GM19372 (cell line): ENCODE data around the gene HNRNPA0.

ENCODE experiments used
- ATAC-seq: cut with Tn5 transposase; IDR thresholded peaks from one replicate; pipeline ENCODE4 v1.9.1; 2021; ENCODE audit warnings: mild to moderate bottlenecking, low read depth, moderate library complexity; ENCODE audit not compliant: unreplicated experiment

The HNRNPA0 gene

DNA sequence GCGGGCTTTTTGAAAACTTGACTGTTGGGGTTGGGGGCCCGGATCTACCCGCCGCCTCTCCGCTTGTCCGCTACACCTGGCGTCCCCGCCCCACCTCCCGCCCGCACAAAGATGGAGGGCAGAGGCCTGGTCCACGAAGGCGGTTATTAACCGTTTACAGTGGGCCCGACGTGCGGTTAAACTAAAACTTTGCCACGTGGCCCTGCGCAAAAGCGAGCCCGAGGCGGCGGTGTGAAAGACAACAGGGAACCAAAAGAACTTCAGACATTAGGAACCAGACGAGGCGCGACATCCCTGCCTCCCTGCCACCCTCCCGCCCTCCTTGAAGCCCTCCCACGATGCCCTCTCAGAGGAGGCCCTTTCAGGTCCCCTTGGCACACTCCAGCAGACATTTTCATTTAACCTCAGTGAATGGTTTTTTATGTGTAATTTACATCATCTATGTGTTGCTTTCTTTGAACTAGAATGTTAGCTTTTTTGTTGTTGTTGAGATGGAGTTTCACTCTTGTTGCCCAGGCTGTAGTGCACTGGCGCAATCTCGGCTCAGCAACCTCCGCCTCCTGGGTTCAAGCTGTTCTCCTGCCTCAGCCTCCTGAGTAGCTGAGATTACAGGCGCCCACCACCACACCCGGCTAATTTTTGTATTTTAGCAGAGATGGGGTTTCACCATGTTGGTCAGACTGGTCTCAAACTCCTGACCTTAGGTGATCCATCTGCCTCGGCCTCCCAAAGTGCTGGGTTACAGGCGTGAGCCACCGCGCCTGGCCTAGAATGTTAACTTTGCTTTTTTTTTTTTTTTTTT is 999 bp upstream of the HNRNPA0 start:
- peak; percentile 10 for ATAC-seq

DNA sequence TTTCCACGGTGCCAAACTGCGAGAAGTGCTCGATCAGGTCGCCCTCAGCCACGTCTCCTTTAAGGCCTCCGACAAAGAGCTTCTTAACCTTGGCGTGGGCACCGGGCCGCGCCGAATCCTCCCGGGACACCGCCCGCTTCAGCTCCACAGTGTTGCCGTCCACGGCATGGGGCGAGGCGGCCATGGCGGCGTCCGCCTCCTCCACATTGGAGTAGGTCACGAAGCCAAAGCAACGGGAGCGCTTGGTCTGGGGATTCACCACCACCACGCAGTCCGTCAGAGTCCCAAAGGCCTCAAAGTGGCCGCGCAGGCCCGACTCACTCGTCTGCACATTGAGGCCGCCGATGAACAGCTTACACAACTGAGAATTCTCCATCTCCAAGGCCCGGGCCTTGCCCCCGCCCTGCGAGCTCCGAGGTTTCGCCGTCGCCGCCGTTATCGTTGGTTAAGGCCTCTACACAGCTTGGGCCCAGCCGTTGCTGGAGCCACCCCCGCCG is 424 bp downstream of the HNRNPA0 start:
- peak; percentile 2 for ATAC-seq

DNA sequence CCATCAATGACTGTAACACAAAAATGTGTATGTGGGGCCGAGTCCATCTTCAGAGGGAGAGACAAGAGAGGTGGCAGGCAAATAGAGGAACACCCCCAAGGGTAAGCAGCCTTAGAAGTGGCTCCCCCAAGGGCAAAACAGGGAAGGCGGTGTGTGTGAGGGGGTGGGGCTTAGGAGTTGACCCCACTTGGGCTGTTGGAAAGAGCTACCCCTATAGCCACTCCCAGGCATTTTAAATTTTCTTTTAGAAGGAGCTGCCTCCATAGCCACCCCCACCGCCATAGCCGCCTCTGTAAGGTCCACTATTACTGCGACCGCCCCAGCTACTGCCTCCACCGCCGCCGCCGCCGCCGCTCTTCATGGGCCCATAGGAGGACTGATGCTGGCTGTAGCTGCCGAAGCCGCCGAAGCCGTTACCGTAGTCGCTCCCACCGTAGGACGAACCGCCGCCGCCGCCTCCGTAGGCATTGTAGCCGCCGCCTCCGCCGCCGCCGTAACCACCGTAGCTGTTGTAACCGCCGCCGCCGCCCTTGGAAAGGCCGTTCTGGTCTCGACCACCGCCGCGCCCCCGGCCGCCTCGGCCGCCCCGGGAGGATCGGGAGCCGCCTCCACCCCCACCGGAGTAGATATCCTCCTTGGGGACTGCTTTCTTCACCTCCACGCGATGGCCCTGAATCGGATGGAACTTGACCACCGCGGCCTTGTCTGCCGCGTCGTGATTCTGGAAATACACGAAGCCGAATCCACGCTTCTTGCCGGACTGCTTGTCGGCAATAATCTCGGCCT is 1.1 kb downstream of the HNRNPA0 start:
- no peak for ATAC-seq

DNA sequence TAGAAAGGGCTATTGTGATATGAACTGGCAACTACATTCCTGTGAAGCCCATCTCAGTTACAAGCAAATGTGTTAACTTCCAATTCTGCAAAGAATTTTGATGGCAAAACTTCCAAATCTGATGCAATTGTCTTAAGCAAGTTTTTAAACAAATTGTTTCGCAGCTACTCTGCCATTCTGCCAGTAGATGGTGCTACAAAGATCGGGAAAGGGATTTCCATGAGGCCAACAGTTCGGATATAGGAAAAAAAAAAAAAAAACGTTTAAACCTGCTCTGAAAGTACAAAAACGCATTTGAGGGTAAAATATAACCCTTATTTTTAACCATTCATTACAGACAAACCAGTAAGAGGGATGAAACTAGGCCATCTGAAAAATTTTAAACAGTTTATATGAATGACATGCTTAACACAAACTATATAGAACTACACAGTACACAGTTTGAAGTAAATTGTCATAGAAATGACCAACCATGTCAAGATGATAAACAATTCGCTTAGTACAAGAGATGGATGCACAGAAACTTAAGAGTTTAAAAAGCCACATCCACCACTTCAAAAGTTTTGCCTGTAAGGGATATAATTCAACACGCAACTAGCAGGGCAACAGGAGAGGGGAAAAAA is 2.2 kb downstream of the HNRNPA0 start:
- no peak for ATAC-seq

DNA sequence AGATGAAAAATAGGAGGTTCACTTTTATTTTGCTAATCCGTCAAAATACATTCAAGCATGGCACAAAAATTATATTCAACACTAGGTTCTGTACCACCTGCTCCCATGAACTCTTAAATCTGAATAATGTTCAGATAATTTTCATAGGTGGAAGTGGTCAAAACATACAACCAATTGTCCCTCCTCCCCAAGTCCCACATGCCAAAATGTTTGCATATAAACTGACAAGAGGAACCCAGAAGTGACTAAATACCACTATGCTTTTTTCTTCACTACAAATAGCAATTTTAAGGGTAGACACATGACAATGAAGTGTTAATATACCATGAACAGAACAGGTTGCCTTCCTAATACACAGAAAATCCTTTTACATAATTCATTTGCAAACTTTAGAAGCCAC is 3.7 kb downstream of the HNRNPA0 start:
- ATAC-seq: no peak

DNA sequence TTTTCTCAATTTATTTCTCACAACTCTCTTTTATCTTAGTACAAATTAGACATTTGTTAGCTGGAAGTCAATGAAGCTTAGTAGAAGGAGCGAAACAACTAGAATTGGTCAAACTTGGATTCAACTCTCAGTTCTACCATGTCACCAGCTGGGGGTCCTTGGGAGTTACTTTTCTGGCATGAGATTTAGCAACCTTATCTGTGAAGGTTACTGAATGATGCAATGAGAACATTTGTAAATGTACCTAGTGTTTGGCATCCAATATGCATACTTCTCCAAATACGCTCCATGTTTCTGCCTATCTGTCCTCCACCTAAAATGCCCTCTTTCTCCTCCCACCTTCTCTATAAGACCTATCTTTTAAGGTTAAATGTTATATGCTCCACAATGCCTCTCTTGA is 6.3 kb downstream of the HNRNPA0 start:
- no peak for ATAC-seq

DNA sequence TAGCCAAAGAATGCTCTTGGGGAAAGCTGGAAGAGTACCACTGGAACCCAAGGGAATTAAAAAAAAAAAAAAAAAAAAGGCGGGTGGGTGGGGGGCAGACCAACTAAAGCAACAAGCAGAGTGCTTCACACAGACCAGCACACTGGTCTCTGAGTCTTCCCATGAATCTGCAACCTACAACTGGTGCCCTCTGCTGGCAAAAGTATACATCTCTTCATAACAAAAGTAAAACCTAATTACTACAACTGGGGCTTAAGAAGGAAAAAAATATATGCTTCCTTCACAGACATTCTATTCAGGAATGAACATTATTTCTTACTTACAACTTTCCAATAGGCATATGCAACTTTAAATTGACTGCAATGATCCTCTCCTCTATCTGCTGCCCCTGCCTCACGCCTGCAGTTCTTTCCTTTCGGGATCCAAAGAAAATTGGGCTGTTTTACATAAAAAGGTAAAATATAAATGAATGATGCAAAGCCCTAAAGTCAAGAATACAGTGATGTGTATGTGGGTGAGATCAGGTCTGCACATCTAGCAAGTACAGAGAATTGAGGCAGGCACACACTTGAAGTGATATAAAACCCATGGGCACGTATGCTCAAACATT is 11.0 kb downstream of the HNRNPA0 start:
- no peak for ATAC-seq

DNA sequence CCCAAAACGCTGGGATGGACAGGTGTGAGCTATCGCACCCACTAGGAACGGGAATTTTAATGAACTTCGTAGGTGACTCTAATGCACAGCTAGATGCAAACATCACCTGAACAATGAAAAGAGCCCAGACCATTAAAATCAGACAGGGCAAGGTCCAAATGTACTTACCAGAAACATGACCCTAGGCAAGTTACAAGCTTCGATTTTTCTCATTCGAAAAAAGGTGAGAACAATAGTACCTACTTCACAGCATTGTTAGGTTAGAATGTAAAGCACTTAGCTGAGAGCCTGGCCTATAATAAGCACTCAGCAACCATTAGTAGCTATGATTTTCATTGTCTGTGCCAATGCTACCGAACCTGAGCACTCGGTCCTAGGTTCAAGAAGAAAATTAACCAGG is 12.4 kb downstream of the HNRNPA0 start:
- ATAC-seq: no peak

DNA sequence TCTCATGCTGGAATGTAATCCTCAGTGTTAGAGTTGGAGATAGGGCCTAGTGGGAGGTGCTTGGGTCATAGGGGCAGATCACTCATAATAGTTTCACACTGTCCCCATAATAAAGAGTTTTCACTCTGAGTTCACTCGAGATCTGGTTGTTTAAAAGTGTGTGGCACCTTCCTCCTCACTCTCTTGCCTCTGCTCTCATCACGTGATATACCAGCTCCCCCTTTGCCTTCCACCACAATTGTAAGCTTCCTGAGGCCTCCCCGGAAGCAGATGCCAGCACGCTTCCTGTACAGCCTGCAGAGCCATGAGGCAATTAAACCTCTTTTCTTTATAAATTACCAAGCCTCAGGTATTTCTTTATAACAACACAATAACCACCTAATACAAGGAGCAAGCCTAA is 14.4 kb downstream of the HNRNPA0 start:
- ATAC-seq: no peak

DNA sequence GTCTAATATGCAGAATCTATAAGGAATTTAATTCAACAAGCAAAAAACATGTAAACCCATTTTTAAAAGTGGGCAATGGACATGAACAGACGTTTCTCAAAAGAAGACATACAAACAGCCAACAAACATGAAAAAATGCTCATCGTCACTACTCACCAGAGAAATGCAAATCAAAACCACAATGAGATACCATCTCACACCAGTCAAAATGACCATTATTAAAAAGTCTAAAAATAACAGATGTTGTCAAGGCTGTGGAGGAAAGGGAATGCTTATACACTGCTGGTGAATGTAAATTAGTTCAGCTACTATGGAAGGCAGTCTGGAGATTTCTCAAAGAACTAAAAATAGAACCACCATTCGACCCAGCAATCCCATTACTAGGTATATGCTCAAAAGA is 15.2 kb downstream of the HNRNPA0 start:
- ATAC-seq: no peak

DNA sequence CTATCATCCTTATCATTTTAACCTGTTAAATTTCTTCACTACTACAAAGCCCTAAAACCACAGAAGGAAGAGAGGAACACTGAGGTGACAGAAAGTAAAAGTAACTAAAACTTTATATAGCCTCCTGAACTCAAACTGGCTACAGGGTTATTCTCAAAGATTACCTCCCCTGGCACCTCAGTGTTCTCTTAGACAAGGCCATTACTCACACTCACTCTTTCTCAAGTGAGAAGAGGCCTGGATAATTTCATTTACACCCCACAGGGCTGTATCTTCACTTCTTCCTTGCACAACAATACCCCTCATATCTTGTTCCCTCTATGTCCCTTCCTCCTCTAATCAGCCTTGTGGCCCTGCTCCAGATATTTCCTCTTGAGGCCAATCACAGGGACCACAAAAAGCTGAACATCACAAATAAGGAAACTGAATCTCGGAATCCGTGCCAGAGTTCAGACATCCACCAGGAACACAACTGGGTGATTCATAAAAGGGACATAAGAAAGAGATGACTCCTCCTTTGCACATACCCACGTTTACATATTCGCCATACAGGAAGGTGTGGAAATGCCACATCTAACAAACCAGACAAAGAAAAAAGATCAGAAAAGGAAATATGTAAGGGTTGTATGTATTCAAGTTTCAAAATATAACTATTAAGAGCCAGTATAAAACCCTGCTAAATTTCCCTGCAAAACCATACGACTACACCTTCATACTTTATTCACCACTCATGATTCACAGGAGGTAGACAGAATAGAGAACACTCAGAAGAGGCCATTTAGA is 16.6 kb downstream of the HNRNPA0 start:
- ATAC-seq: no peak

DNA sequence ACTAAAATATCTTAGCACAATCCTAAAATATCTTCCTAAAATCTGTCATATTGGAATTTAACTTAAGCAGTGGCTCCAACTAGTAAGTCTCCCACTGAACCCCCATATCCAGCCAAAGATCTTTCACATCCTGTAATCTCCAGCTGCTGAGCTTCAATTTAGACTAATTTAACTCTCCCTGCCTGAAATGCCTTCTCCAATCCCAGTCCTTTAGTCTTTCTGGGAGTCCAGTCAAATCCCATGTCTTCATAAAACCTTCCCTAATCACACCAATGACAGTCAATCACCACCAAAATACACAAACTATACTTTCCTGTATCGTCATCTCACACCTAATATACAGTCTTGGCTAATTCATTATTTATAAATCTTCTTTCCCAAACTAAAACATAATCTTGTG is 17.7 kb downstream of the HNRNPA0 start:
- ATAC-seq: no peak

DNA sequence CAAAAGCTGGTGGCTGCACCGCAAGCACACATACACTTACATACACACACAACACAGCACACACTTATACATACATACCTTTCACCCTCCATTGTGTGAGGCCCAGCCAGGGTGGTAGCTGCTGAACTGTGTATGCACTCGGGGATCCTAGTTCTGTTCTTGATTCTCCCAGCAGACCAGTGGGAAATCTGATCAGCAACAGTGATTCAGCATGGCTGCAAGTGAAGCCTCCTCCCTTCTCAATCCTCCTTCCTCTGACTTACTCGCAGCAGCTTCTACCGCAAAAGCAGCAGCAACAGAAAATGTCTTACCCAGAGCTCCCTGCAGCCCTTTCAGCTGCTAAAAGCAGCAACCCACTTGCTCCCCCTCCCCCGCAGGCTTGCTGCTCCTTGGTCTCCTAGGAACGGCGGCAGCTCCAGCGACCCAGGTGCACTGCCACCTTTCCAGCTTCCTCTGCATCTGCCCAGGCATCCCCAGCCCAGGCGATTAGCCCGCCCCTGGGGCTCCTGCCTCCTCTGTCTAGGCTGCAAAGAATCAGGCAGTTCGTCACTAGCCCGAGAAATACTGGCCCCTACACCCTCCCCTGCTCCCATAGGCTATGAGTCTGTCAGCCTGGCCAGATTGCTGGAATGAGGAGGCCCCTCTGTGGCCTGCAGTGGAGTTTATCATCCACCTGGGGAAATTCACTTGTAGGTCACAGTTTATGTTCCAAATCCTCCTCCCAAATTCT is 18.4 kb downstream of the HNRNPA0 start, which contains the start of gene KLHL3:
KLHL3 (minus strand) TSS at position 535 of the 730 bp plus-strand sequence; CDS start at position 92, 443 bp downstream.
- peak; percentile 65 for ATAC-seq

DNA sequence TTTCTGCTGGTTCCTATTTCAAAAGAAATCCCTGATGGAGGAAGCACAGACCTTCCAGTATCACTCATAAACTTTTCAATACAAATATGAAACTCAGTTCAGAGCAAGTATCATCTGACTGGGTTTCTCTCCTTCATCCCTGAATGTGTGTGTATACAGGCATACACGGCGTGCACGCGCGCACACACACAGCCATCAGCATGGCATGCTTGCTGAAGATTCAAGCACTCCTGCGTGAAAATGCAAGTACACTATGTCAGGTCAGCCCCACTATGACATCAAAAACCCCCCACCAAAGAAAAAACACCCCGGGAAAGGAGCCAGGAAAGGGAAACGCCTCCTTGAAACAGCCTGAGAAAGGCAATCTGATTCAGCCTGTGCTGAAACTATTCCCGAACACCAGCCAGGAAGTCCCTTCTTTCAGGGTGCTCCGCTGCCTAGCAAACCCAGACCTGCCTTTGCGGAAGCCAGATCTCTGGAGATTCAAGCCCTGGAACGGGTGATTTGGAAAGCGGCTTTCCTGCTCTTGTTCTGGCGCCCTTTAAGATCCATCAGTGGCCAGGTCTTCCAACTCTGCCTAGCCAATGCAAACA is 19.1 kb downstream of the HNRNPA0 start:
- peak; percentile 6 for ATAC-seq

DNA sequence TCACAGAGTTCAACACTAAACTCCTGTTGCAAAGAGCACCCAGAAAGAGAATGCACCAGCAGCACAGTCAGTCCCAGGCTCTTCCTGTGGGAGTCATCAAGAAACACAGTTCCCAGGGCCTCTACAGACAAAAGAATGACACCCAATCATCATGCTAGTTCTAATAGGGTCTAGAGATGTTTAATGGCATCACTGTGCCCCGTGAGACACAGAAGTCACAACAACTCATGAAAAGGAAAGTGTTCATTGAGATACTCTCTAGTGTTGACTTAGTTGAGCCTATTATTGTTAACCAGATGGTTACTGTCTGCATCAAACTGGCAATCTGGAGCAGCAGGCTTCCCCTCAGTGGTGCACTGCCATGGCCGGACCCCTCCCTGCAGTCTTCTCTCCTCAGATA is 19.8 kb downstream of the HNRNPA0 start:
- no peak for ATAC-seq

DNA sequence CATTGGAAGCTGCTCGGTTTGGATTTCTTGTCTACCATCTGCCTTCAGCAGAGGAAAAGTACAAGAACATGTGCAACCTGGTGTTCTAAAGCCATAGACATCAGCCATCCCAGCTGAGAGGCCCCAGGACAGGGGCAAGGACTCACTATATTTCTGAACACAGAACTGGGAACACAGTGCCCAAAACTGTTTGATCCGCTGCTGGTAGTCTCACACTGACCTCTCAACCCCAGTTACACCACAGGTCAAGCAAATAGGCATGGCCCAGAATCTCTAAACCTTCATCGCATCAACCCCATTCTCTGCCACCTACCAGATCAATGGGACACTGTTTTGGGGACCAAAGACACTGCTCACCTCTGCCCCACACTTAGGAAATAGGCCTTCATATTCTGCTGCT is 20.2 kb downstream of the HNRNPA0 start:
- ATAC-seq: no peak

DNA sequence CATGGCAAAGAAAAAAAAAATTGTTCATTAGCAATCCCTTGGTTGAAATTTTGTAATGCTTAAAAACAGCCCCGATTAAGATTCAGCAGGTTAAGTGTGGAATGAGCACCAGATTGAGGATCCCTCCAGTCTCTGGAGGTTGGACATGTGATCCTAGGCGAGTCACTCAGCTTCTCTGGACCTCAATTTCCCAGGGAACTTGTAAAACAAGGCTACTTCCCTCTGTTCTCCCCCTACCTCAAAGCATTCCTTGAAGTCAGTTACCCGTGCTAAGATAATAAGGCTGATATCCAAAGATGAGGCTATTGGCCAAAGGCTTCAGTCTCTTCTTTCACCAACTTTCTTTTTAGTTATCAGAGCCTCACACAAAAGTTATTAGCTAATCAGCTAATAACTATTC is 21.2 kb downstream of the HNRNPA0 start:
- no peak for ATAC-seq

DNA sequence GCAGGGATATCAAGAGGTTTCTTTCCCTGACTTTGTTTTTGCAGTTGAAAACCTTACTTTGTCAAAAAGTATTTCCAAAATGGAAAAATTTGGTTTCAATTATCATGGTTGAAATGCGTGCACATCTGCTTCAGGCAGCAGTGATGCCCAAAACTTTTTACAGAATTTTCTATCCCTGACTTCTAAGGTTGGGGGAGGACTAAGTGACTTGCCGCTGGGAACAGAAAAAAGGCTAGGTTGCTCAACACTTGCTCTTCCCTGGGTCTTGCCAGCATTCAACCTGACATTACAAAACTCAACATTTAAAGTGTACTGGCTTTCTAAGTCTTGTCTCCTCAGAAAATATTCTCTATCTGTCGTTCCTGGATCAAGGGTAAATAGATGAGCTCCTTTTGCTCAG is 23.0 kb downstream of the HNRNPA0 start:
- ATAC-seq: no peak

DNA sequence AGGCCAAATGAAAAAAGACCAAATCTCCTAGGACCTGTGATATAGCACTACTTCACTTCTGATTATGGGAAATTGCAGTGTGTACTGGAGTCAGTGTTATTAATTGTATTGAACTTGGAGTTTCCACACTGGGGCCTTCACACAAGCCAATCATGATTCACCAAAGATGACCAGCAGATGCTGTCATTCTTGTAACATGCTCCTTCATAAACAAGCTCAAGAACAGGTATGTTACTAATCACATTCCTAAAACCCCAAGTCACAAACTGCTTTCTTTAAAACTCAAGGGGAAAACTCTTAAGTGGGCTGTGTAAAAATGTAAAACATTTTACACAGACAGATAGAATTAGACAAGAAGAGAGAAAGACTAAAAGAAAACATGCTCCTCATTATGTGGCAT is 23.8 kb downstream of the HNRNPA0 start:
- ATAC-seq: no peak
